AG04450 (cell line): Measurements from ENCODE around the gene C5orf47. TPM values are rescaled to one million over a fixed set of nuclear protein-coding genes. Genes with fewer than 3 reads are reported as not detected.

Experiments
- CTCF ChIA-PET: fragments of 300-600, 350-600 bp; formaldehyde crosslinking; extraction: SDS; loops from one replicate; lab custom pipeline; 2022; ENCODE audit warnings: antibody characterized with exemption, inconsistent platforms; lab: Charles Lee
- POLR2A ChIA-PET: fragments of 350-600 bp; formaldehyde crosslinking; extraction: SDS; loops from one replicate; lab custom pipeline; 2021; ENCODE audit warnings: antibody characterized with exemption, inconsistent platforms; lab: Yijun Ruan, JAX
- DNase-seq: peaks from one replicate; pipeline ENCODE4 v3.0.0-alpha.2; 2011; ENCODE audit warnings: low read depth, low spot score
- H3K27ac ChIP-seq: one replicate; pipeline ENCODE4 v1.5.1; 2012; ENCODE audit warnings: low read depth, low read length, control low read depth
- H3K27me3 ChIP-seq: one replicate; pipeline ENCODE4 v1.6.0; 2012; ENCODE audit warnings: low read length; ENCODE audit not compliant: control insufficient read depth, insufficient read depth
- H3K4me3 ChIP-seq: 2 replicates; pipeline ENCODE4 v1.5.1; 2011; ENCODE audit warnings: mild to moderate bottlenecking, low read depth, low read length, control low read depth
- H3K9me3 ChIP-seq: 2 replicates; pipeline ENCODE4 v1.5.1; 2012; ENCODE audit warnings: low read length; ENCODE audit not compliant: control insufficient read depth, insufficient read depth
- CTCF ChIP-seq: IDR thresholded peaks from 2 replicates; pipeline ENCODE4 v1.5.1; 2011; ENCODE audit warnings: low read depth, low read length, control low read depth, inconsistent platforms
- polyA plus RNA-seq: library from polyadenylated mRNA; depleted of rRNA; stranded (reverse); fragments of >200 nt; gene quantifications from 2 replicates; pipeline ENCODE4 v1.2.3, GENCODE V29; 2011; rRNA removed

The C5orf47 gene
- polyA plus RNA-seq, 1 experiment = not detected

GRCh38 chr5:174052636-174053035 lies 63.7 kb downstream of the C5orf47 start:
- no peaks in the 10 kb centered on the region for H3K9me3 ChIP-seq
- TF ChIP-seq CTCF = no peak
- POLR2A ChIA-PET = no interaction called here
- DNase-seq = no peak
- no peak overlapping the region for H3K27ac ChIP-seq
- no peaks in the 10 kb centered on the region for H3K27me3 ChIP-seq
- no peak overlapping the region for H3K4me3 ChIP-seq
- CTCF ChIA-PET = no interaction called here

- TF ChIP-seq CTCF = no peak
- ChIA-PET CTCF (interaction anchor here (0.9 kb wide), 2 partner anchors 8 kb away, joined by 3 to 4 read pairs; partner anchors contain the start of gene NSG2), POLR2A (no interaction called here)
- Histone ChIP-seq H3K27me3 (no peaks in the 10 kb centered on the region), H3K27ac (no peak overlapping the region), H3K4me3 (no peak overlapping the region), H3K9me3 (no peaks in the 10 kb centered on the region)
- no peak for DNase-seq
These were observed 64.9 kb downstream of the C5orf47 start for GRCh38 chr5:174053905-174054304.

Other genes with a start within 250 kb of the C5orf47 start
- gene CPEB4, start 100.8 kb upstream of the C5orf47 start, polyA plus RNA-seq = 20.3 and 21.3 TPM in 2 replicates
- not detected in 2 replicates for gene NSG2, start 56.5 kb downstream of the C5orf47 start, polyA plus RNA-seq